Fibroblast of mammary gland (primary cell): ENCODE measurements around the gene GPT2.

Experiments
- DNase-seq: peaks from one replicate; pipeline ENCODE4 v3.0.0-alpha.2; 2010; ENCODE audit warnings: low read depth
- H3K4me3 ChIP-seq: 2 replicates; pipeline ENCODE4 v1.5.1; 2011; ENCODE audit warnings: low read depth, mild to moderate bottlenecking, low read length, moderate library complexity; ENCODE audit not compliant: control insufficient read depth
- CTCF ChIP-seq: conservative IDR thresholded peaks from 2 replicates; pipeline ENCODE4 v1.5.1; 2011; ENCODE audit warnings: low read depth, low read length, inconsistent platforms; ENCODE audit not compliant: control insufficient read depth, insufficient read depth

The GPT2 gene

DNA sequence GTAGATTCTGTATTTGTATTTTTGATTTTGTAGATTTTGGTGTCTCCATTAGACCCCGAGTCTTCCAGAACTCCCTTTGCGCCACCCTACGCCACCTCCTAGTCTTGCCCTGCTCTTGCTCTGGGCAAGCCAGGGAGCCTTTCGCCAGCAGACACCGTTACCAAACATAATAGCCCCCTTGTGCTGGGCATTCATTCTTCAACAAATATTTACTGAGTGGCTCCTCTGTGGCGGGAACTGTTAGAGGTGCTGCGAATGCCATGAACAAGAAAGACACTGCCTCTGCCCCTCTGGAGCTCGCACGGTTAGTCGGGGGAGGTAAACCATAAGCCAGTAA, 841 bp upstream of the GPT2 start:
- no peak for TF ChIP-seq CTCF
- H3K4me3 ChIP-seq: peak overlapping the region; percentile 66
- DNase-seq: no peak

DNA sequence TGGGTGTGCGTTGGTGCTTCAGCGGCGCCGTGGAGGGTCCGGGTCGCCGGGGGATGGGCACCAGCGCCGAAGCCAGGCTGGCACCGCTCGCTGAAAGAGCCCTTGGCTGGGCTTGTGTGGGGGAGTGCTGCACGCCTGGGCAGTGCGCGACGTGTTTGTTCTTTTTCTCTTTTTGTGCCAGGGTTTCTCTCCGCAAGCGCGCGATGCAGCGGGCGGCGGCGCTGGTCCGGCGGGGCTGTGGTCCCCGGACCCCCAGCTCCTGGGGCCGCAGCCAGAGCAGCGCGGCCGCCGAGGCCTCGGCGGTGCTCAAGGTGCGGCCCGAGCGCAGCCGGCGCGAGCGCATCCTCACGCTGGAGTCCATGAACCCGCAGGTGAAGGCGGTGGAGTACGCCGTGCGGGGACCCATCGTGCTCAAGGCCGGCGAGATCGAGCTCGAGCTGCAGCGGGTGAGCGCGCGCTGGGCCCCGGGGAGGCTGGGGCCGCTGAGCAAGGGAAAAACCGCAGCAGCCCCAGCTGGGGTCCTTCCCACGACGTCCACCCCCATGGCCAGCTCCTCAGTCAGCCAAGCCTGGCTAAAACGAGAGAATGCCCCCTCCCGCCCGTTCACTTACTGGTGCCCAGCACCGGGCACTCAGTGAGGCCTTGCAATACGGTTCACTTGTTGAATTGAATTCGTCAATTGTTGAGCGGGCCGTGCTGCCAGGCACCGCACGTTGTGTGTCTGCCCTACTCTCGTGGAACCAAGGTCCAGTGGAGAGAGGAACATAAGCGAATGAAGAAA, 541 bp downstream of the GPT2 start:
- no peak for TF ChIP-seq CTCF
- H3K4me3 ChIP-seq: peak overlapping the region; percentile 79
- no peak for DNase-seq

GRCh38 chr16:46885960-46886763, 2.0 kb downstream of the GPT2 start:
- peak; percentile 70 for DNase-seq
- H3K4me3 ChIP-seq: no peak overlapping the region
- no peak for TF ChIP-seq CTCF

GRCh38 chr16:46886764-46887523, 2.8 kb downstream of the GPT2 start:
- no peak for DNase-seq
- TF ChIP-seq CTCF: no peak
- H3K4me3 ChIP-seq: no peak overlapping the region

DNA sequence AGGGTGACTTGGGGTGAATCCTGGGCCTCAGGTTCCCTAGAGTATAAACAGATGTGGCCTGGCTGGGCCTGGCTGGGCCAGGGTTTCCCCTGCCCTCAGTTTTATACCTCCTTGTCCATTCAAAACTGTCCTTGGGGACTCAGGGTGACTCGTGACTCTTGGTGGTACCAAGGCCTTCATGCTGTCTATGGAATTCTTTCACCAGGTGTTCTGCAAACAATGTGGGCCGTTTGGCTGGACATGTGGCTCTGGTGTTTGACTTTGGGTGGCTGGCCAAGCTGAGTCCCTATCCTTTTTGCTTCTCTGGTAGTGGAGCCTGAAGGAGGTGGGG, 3.3 kb downstream of the GPT2 start:
- no peak for TF ChIP-seq CTCF
- H3K4me3 ChIP-seq: no peak overlapping the region
- DNase-seq: no peak

GRCh38 chr16:46889245-46889941, 5.2 kb downstream of the GPT2 start:
- DNase-seq: no peak
- TF ChIP-seq CTCF: no peak
- no peak overlapping the region for H3K4me3 ChIP-seq
